ENCODE measurements around the gene PRAC1. TPM values are rescaled to one million over a fixed set of nuclear protein-coding genes. Genes with fewer than 3 reads are reported as not detected.

The PRAC1 gene
- total RNA-seq, 1 donor: not detected

- no peak for DNase-seq (ENCODE audit: low read depth)
- H3K4me3 ChIP-seq (ENCODE audit: low read depth, low read length): no peak overlapping the region
- no peak for TF ChIP-seq CTCF (IDR thresholded peaks at IDR 0.05; ENCODE audit: insufficient read depth, low read depth, low read length)
Measured at GRCh38 chr17:48747445-48748363, 25.4 kb upstream of the PRAC1 start.

GRCh38 chr17:48746916-48747444 is 24.7 kb upstream of the PRAC1 start:
- no peak for DNase-seq (ENCODE audit: low read depth)
- no peak for TF ChIP-seq CTCF (IDR thresholded peaks at IDR 0.05; ENCODE audit: insufficient read depth, low read depth, low read length)
- H3K4me3 ChIP-seq (ENCODE audit: low read depth, low read length): no peak overlapping the region

GRCh38 chr17:48745381-48746275 is 23.3 kb upstream of the PRAC1 start:
- no peak for TF ChIP-seq CTCF (IDR thresholded peaks at IDR 0.05; ENCODE audit: insufficient read depth, low read depth, low read length)
- no peak overlapping the region for H3K4me3 ChIP-seq (ENCODE audit: low read depth, low read length)
- DNase-seq (ENCODE audit: low read depth): no peak

GRCh38 chr17:48740537-48740936 is 18.2 kb upstream of the PRAC1 start:
- DNase-seq (ENCODE audit: low read depth): no peak
- no peak for TF ChIP-seq CTCF (IDR thresholded peaks at IDR 0.05; ENCODE audit: insufficient read depth, low read depth, low read length)
- H3K4me3 ChIP-seq (ENCODE audit: low read depth, low read length): no peak overlapping the region

GRCh38 chr17:48738803-48739526 is 16.6 kb upstream of the PRAC1 start:
- no peak overlapping the region for H3K4me3 ChIP-seq (ENCODE audit: low read depth, low read length)
- no peak for TF ChIP-seq CTCF (IDR thresholded peaks at IDR 0.05; ENCODE audit: insufficient read depth, low read depth, low read length)
- no peak for DNase-seq (ENCODE audit: low read depth)

- H3K4me3 ChIP-seq (ENCODE audit: low read depth, low read length): no peak overlapping the region
- no peak for DNase-seq (ENCODE audit: low read depth)
- no peak for TF ChIP-seq CTCF (IDR thresholded peaks at IDR 0.05; ENCODE audit: insufficient read depth, low read depth, low read length)
Measured at GRCh38 chr17:48738424-48738802, 16.1 kb upstream of the PRAC1 start.
